AG04450 (cell line): ENCODE results near the gene HTR3C. TPM values are rescaled to one million over a fixed set of nuclear protein-coding genes. Genes with fewer than 3 reads are reported as not detected.

ENCODE experiments used
- CTCF ChIA-PET: fragments of 300-600, 350-600 bp; formaldehyde crosslinking; extraction: SDS; loops from one replicate; lab custom pipeline; 2022; ENCODE audit warnings: antibody characterized with exemption, inconsistent platforms; lab: Charles Lee
- POLR2A ChIA-PET: fragments of 350-600 bp; formaldehyde crosslinking; extraction: SDS; loops from one replicate; lab custom pipeline; 2021; ENCODE audit warnings: antibody characterized with exemption, inconsistent platforms; lab: Yijun Ruan, JAX
- DNase-seq: peaks from one replicate; pipeline ENCODE4 v3.0.0-alpha.2; 2011; ENCODE audit warnings: low read depth, low spot score
- H3K27ac ChIP-seq: one replicate; pipeline ENCODE4 v1.5.1; 2012; ENCODE audit warnings: low read depth, low read length, control low read depth
- H3K27me3 ChIP-seq: one replicate; pipeline ENCODE4 v1.6.0; 2012; ENCODE audit warnings: low read length; ENCODE audit not compliant: control insufficient read depth, insufficient read depth
- H3K4me3 ChIP-seq: 2 replicates; pipeline ENCODE4 v1.5.1; 2011; ENCODE audit warnings: mild to moderate bottlenecking, low read depth, low read length, control low read depth
- H3K9me3 ChIP-seq: 2 replicates; pipeline ENCODE4 v1.5.1; 2012; ENCODE audit warnings: low read length; ENCODE audit not compliant: control insufficient read depth, insufficient read depth
- polyA plus RNA-seq: library from polyadenylated mRNA; depleted of rRNA; stranded (reverse); fragments of >200 nt; gene quantifications from 2 replicates; pipeline ENCODE4 v1.2.3, GENCODE V29; 2011
- TF ChIP-seq, protein P1 (sequence below): IDR thresholded peaks from 2 replicates; pipeline ENCODE4 v1.5.1; 2011; ENCODE audit warnings: low read depth, low read length, control low read depth, inconsistent platforms

HTR3C gene
- polyA plus RNA-seq, 1 experiment: not detected

- ChIA-PET POLR2A (no interaction called here), CTCF (interaction anchor here (0.6 to 5.0 kb wide), 5 partner anchors 9 to 273 kb away, joined by 5 to 48 read pairs (median 6); no protein-coding TSS in a partner anchor)
- TF ChIP-seq, protein P1, sequence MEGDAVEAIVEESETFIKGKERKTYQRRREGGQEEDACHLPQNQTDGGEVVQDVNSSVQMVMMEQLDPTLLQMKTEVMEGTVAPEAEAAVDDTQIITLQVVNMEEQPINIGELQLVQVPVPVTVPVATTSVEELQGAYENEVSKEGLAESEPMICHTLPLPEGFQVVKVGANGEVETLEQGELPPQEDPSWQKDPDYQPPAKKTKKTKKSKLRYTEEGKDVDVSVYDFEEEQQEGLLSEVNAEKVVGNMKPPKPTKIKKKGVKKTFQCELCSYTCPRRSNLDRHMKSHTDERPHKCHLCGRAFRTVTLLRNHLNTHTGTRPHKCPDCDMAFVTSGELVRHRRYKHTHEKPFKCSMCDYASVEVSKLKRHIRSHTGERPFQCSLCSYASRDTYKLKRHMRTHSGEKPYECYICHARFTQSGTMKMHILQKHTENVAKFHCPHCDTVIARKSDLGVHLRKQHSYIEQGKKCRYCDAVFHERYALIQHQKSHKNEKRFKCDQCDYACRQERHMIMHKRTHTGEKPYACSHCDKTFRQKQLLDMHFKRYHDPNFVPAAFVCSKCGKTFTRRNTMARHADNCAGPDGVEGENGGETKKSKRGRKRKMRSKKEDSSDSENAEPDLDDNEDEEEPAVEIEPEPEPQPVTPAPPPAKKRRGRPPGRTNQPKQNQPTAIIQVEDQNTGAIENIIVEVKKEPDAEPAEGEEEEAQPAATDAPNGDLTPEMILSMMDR: no peak
These were observed 36.7 kb upstream of the HTR3C start for GRCh38 chr3:184016169-184016570.

DNA sequence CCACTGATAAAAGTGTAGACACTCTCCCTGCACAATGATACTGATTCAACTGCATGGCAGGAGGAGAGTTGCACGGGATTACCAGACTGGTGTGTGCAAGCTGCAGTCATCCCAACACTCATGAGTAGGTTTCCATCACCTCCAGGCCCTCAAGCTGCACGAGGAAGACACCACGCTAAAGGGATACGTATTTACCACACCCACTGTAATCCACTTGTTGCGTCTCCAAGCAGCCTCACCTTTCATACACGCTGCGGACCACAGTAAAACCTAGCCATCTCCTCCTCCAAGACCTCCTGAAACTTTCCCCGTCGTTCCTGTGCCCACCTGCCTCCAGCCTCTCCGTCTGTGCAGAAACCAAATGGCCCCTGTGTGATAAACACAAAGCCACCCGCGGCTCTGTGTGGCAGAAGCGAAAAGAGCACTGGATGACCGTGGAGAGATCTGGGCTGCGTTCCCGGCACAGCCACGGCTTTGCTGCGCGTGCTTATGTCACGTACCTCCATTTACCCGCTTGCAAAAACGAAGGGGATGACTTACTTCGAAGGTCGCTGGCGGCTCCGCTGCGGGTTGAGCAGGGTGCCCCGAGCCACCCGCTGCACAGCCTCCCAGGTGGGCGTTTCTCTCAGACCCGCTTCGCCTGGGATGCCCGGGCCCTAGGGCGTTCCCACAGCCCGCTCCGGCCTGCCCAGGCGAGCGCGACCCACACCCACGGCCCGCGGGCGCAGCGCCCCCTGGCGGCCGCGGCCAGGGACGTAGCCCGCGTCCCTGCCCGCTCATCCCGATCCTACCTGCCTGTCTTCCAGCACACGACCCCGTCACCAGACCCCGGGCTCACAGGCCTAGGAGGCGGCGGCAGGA is 35.8 kb upstream of the HTR3C start:
- no peak for DNase-seq
- Histone ChIP-seq H3K4me3 (peak overlapping the region; percentile 100), H3K27ac (no peak overlapping the region), H3K9me3 (peaks cover 3% of the 10 kb centered on the region; the same call in 1 of the 2 replicates), H3K27me3 (peaks cover 3% of the 10 kb centered on the region)
- POLR2A ChIA-PET: interaction anchor here (0.6 to 1.3 kb wide), 4 partner anchors 9 to 133 kb away, joined by 3 to 4 read pairs (median 3); no protein-coding TSS in a partner anchor
- CTCF ChIA-PET: interaction anchor here (0.6 to 5.0 kb wide), 15 partner anchors 10 to 272 kb away, joined by 3 to 48 read pairs (median 5); no protein-coding TSS in a partner anchor
- TF ChIP-seq, protein P1: peak; percentile 60

More at GRCh38 chr3:184016169-184016570, 36.7 kb upstream of the HTR3C start:
- H3K9me3 ChIP-seq: peaks cover 3% of the 10 kb centered on the region; the same call in 1 of the 2 replicates
- DNase-seq: no peak
- H3K27me3 ChIP-seq: no peaks in the 10 kb centered on the region
- peak overlapping the region; percentile 100 for H3K4me3 ChIP-seq
- no peak overlapping the region for H3K27ac ChIP-seq

DNA sequence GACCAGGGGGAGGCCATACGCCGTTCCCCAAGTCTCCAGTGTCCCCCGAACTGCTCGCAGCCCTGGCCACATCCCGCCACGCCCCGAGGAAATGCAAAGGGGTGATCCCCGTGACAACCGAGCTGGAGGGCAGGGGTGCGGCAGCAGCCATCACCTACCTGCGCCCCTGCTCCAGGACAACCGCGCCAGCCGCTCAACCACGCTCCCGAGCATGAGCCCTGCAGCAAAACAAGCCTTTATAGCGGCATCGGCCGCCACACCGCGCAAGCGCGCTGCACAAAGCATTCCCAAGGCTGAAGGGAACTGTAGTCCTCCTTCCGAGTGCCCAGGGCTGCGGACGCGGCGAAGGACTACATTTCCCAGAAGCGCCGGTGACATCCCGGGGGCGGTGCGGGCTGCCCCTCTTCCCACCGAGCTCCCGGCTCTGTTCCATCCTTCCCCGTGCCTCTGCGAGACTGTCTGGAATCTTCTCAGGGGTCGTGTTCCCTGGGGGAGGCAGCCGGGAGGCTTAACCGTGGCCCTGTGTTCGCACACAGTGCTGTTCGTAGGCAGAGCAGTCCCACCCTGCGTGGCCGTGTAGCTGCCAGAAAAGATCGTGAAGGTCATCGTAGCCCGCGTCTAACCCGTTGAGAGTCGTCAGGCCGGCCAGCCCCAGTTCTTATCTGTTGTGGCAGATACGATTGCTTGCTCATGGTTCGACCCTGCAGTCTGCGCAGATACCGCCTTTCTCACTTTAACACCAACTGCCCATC is 35.0 kb upstream of the HTR3C start, which contains the start of gene ABCC5:
ABCC5 (minus strand) TSS at position 213 of the 752 bp plus-strand sequence. CDS start 3,492 bp downstream, outside the sequence.
- peak; percentile 81 for DNase-seq
- POLR2A ChIA-PET: interaction anchor here (0.5 to 1.3 kb wide), 5 partner anchors 10 to 156 kb away, joined by 3 to 4 read pairs (median 3); no protein-coding TSS in a partner anchor
- Histone ChIP-seq H3K27me3 (peaks cover 3% of the 10 kb centered on the region), H3K4me3 (peak within 1 kb of the TSS; percentile 100), H3K27ac (peak within 1 kb of the TSS; percentile 31), H3K9me3 (peaks cover 3% of the 10 kb centered on the region; the same call in 1 of the 2 replicates)
- CTCF ChIA-PET: interaction anchor here (0.6 to 5.0 kb wide), 18 partner anchors 11 to 384 kb away, joined by 3 to 48 read pairs (median 4); partner anchors contain the start of gene PARL
- TF ChIP-seq, protein P1: 0 out of 2 replicates have a peak, but pooled peaks have one; percentile 1

DNA sequence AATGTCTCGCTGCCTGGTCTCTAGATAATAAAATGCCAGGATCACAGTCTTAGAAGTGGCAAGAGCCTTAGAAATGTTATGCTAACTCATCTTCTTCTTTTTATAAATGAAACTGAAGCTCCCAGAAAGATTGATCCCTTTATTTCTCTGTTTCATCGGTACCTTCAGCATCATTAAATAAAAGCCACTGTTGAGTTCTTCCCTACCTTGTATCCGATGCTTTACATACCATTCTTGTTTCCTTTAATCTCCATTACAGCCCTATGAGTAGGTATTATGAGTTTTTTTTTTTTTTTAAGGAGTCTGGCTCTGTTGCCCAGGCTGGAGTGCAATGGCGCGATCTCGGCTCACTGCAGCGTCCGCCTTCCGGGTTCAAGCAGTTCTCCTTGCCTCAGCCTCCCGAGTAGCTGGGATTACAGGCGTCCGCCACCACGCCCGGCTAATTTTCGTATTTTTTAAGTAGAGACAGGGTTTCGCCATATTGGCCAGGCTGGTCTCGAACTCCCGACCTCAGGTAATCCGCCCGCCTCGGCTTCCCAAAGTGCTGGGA is 34.3 kb upstream of the HTR3C start:
- H3K27ac ChIP-seq: peak overlapping the region; percentile 31

More for the DNA sequence above, 34.3 kb upstream of the HTR3C start:
- ChIA-PET CTCF (interaction anchor here (0.6 to 5.0 kb wide), 13 partner anchors 11 to 449 kb away, joined by 3 to 48 read pairs (median 3); no protein-coding TSS in a partner anchor), POLR2A (interaction anchor here (0.5 to 1.3 kb wide), 4 partner anchors 10 to 156 kb away, joined by 3 to 4 read pairs (median 3); no protein-coding TSS in a partner anchor)
- peaks cover 3% of the 10 kb centered on the region; the same call in 1 of the 2 replicates for H3K9me3 ChIP-seq
- H3K4me3 ChIP-seq: peak overlapping the region; percentile 100
- no peak for DNase-seq
- TF ChIP-seq, protein P1: no peak
- peaks cover 4% of the 10 kb centered on the region for H3K27me3 ChIP-seq
